Ramos (cell line): ENCODE results near the gene RAB3GAP1.
"Not testable (repeated sequence)": the region's sequence is repeated elsewhere in the genome, so short reads cannot be mapped to it uniquely, and the experiment has no call there.

ENCODE experiments used
- in situ Hi-C: fragments of 300-500 bp; cut with MboI; formaldehyde crosslinking; loops from one replicate; pipeline ENCODE4 v1.14.3; 2022; ENCODE audit warnings: low sequenced_read_pairs; ENCODE audit not compliant: unreplicated experiment

RAB3GAP1 gene

DNA sequence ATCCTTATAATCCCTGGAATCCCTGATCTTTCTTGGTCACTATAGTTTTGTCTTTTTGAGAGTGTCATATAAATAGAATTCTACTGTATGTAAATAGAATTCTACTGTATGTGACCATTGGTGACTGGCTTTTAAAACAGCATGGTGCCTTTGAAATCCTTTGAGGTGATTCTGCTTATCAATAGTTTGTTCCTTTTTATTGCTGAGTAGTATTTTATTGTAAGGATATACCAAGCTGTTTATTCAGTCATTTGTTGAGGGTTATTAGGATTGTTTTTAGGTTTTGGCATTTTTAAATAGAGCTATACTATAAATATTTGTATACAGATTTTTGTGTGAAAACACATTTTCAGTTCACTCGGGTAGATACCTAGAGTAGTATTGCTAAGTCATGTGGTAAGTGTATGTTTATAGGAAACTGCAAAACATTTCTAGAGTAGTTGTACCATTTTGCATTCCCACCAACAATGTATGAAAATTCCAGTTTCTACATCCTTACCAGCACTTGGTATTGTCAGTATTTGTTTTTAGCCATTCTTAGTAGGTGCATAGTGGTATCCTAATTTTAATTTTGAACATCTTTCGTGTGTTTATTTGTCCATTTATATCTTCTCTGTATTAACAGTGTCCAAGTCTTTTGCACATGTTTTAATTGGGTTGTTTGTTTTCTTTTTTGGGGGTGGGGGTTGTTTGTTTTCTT is 45.6 kb downstream of the RAB3GAP1 start:
- in situ Hi-C loops, result no loop called here

DNA sequence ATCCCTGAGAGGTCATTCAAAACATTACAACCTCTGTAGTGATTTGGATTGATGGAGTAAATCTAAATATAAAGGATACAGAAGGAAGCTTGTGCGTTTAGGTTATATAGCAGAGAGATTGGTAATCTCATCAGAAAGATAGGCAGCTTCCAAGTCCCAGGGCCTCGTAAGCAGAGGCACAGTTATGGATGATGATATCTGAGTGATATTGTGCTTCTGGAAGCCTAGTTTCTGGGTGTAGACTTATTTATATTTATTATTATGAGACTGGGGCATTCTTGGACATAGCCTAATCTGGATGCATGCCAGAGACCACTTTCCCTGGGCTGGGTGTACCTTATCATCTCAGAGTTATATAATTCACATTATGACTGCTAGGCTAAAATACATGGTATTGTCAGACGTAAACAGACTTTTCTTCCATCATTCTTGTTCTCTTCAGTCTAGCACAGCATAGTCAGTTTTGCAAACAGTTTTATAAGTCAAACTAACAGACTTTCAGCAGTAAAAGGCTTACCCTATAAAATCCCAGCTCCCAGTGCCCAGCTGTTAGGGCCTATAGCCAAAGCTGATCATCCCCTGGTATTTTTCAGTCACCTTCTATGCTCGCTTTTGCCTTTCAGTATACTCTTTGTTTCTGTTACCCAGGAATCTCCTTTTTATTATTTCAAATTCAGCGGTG is 47.9 kb downstream of the RAB3GAP1 start:
- in situ Hi-C loops, result no loop called here

DNA sequence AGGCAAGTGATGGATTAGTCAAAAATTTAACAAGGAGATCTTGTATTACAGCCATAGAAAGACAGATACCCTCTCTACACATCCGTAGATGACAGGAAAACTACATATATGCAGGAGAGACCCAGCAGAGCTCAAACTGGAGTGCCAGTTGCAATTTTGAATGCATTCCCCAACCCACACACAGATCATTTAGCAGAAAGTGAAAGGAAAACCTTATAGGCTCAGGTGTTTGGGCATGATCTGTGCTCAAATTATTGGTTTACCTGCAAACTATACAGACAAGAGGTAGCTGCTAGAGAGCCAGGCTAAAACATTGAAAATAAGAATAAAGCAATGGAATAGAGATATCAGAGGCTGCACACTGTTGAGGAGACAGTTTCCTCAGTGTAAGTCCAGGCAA is 51.8 kb downstream of the RAB3GAP1 start:
- in situ Hi-C loops, result no loop called here

DNA sequence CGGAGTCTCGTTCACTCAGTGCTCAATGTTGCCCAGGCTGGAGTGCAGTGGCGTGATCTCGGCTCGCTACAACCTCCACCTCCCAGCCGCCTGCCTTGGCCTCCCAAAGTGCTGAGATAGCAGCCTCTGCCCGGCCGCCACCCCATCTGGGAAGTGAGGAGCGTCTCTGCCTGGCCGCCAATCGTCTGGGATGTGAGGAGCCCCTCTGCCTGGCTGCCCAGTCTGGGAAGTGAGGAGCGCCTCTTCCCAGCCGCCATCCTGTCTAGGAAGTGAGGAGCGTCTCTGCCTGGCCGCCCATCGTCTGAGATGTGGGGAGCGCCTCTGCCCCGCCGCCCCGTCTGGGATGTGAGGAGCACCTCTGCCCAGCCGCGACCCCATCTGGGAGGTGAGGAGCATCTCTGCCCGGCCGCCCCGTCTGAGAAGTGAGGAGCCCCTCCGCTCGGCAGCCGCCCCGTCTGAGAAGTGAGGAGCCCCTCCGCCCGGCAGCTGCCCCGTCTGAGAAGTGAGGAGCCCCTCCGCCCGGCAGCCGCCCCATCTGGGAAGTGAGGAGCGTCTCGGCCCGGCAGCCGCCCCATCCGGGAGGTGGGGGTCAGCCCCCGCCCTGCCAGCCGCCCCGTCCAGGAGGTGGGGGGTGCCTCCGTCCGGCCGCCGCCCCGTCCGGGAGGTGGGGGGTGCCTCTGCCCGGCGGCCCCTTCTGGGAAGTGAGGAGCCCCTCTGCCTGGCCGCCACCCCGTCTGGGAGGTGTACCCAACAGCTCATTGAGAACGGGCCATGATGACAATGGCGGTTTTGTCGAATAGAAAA is 53.6 kb downstream of the RAB3GAP1 start:
- in situ Hi-C loops, result not testable (repeated sequence)

DNA sequence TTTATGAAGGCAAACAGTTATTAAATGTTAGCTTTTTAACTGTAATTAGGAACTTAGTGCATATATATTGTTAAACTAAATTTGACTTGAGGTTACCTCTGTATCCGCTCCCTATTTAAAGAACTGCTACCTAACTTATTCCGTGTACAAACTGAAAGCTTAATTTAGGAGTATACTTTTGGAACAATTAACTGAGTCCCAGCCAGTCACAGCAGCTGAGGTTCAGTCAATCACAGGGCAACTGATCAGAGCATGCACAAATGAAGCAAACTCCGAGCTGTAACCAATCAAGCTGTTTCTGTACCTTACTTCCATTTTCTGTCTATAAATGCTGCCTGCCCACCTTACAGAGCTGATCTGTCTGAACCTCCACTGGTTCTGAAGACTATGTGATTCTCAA is 61.2 kb downstream of the RAB3GAP1 start:
- in situ Hi-C loops, result no loop called here

DNA sequence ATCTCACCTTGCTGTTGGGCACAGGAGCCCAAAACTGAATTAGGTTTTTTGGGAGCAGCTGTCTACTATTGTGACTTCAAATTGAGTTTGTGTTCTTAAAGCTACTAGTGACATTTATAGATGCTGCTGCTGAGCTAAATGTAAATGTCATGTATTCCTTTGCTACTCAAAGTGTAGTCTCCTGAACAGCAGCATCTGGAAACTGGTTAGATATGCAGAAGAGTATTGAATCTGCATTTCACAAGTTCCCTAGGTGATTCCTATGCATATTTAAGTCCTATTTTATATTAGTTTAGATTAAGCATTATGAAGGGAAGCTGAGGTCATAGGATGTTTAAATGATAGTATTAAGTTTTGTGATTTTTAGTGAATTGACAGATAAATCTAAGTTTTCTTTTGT is 67.5 kb downstream of the RAB3GAP1 start:
- in situ Hi-C loops, result no loop called here

DNA sequence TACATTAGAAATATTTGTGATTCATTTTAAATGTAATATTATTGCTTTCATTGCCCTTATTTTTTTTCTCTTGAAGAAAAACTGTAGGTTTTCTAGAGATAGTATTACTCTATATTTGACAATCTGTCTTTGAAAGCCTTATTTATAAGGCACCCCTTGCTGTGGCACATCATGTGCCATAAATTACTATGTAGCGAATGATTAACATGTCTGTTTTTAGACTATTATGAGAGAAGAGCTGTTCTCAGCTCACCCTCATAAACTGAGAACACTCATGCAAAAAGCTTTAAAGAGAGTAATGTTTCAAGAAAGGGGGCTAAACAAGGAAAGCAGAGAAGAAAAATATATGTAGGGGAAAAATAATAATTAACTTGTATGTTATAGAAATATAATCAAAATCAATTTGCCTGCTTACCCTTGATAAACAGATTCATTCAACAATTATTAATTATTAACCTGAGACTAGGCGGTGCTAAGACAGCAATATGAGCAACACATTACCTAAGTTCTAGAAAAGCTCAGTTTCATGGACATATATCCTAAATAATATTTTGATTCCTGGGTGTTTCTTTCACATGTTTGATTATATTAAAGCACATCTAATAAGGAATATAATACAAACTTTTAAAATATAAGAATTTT is 69.0 kb downstream of the RAB3GAP1 start:
- in situ Hi-C loops, result no loop called here

DNA sequence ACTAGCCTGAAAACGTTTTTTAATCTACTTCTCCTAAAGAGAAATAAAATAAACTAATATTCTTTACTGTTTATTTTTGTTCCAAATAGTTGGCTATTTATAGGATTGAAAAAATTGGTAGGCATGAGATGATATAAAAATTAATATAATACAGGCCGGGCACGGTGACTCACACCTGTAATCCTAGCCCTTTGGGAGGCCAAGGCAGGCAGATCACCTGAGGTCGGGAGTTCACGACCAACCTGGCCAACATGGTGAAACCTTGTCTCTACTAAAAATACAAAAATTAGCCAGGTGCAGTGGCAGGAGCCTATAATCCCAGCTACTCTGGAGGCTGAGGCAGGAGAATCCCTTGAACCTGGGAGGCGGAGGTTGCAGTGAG is 69.6 kb downstream of the RAB3GAP1 start:
- in situ Hi-C loops, result not testable (repeated sequence)

DNA sequence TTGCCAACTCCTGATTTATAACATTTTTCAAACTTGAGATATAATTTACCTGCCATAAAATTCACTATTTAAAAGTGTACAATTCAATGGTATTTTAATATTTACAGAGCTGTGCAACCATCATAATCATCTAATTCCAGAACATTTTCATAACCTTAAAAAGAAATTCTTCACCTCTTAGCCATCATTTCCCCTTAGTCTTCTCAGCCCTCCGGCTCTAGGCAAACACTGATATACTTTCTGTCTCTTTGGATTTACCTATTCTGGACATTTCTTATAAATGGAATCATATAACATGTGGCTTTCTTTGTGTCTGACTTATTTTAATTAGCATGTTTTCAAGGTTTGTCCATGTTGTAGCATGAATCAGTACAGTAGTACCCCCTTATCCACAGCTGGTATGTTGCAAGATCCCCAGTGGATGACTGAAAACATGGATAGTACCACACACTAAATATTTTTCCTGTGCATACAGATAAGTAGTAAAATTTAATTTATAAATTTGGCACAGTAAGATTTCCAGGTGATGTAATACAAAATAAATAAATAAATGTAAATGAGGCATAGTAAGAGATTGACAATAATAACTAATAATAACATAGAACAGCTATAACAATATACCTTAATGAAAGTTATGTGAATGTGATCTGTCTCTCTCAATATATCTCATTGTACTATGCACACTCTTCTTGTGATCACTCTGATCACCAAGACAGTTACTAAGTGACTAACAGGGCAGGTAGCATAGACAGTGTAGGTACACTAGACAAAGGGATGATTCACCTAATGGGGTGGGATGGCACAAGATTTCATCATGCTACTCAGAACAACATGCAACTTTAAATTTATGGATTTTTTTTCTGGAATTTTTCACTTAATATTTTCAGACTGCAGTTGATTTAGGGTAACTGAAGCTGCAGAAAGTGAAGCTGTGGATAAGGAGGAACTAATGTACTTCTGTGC is 73.1 kb downstream of the RAB3GAP1 start:
- in situ Hi-C loops, result no loop called here

DNA sequence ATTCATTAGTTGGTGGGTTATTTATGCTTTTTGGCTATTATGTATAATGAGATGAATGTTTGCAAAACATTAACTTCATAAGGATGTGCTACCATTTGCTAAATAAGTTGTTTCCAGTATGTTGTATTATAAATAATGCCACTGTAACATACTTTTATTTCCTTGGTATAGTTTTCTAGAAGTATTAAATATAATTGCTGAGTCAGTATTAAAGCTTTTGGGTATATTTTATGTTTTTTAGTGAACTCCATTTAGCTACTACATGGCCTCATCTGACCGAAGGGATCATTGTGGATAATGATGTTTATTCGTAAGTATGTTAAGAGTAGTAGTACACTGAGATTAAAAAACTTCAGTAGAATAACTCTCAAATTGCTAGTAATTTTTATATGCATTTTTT is 73.8 kb downstream of the RAB3GAP1 start:
- in situ Hi-C loops, result no loop called here

DNA sequence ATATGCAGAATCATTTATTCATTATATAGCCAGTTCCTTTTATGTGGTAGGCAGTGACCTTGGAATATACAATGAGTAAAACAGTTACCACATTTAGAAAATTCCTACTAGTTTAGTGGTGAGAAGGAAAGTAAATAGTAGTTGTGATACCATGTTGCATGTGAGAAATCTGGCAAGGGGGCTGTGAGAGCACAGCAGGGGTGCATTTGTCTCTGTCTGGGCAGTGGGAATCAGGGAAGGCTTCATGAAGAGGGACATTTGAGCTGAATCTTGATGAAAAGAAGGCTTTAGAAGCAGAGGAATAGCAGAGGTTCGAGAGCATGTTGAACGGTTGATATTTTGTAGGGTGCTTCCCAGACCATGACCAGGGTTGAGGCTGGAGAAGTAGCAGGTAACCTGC is 78.7 kb downstream of the RAB3GAP1 start:
- in situ Hi-C loops, result no loop called here

DNA sequence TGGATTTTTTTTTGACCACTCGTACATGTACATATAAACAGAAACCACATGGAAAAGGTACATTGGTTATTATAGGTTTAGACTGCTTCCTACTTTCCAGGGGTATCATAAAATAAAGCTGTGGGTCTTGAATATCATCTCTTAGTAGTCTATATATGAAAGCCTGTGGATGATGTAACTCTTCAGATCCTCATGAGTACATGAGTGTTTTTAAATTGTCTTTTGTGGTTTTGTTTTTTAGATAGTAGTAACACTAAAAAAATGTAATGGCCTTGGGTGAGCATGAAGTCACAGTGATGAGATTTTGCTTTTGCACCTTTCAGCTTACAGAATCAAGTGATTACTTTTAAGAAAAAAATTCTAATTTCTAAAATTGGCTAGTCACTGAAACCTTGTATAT is 80.2 kb downstream of the RAB3GAP1 start:
- in situ Hi-C loops, result no loop called here

DNA sequence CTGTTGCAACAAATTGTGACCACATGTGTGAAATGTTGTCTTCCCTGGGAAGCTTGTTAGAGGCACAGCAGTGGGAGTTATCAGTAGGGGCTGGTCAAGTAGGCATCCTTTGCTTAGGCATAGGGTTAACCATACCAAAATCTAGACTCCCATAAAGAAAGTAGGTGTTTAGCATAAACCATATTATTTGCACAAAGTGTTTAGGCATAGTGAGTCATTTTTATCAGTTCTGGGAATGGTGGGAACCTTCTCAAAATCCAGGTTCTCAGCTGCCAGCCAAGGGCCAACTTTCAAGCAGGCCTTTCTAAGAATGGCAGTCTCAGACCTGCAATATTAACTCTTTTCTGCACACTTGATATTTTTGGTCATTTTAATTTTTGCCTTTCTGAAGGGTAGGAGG is 88.5 kb downstream of the RAB3GAP1 start:
- in situ Hi-C loops, result no loop called here

DNA sequence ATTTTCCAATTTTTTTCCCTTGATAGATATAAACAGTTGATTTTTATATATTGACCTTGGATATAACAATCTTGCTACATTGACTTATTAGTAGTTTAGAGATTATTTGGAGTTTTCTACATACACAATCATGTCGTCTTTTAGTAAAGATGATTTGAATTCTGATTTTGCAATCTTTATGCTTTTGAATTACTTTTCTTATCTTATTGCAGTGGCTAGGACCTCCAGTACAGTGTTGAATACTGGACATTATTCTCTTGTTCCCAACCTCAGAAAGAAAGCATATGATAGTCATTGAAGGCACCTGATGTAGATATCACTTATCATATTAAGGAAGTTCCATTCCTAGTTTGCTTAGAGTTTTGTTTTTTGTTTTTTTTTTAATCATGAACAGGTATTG is 90.2 kb downstream of the RAB3GAP1 start:
- in situ Hi-C loops, result no loop called here

DNA sequence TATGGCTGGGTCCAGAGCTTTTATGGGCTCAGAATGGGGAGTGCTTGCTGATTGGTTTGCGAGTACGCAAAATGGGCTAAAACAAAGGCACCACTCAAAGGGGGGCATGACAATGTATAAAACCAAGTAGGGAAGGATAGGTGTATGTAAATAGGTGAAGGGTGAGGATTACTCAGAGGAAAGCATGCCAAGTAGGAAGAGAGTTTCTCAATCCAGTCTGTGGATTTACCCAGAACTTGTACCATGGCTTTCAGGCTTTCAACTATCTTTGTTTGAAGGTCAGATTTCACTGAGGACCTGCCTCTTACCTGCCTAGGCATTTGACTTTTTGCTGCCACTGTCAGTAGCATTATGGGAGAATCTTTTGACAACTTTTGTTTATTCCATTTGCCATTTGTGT is 92.3 kb downstream of the RAB3GAP1 start:
- in situ Hi-C loops, result no loop called here

DNA sequence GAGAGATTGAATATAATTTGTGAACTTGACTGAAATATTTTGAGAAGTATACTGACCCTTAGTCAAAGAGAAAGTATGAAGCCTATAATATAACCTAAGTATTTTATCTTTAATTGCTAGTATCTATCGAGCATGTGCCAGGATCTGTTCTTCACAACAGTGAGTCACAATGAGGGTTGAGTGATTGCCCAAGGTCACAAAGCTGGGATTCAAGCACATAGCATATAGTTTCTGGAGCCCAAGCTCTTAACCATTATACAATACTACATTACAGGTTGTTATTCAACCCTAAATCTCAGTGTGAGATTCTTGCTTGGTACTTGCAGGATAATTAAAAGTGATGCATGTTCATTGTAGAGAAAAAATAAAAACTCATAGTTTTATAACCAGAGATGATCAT is 97.2 kb downstream of the RAB3GAP1 start:
- in situ Hi-C loops, result no loop called here

DNA sequence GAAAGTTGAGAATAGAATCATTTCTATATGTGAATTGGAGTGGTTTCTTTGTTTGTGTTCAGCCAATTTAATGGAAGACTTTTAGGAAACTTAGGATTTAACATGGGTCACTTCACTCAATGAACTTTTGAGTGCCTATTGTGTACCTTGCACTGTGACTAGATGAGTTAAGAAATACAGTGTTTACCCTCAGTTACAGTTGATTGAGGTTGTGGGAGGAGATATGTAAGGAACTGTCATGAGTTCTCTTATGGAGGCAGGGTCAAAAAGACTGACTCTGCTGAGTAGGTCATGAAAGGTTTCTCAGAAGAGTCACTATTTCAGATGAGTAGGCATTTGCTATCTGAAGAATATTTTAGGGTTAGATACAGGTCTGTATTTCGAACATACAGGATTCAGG is 98.6 kb downstream of the RAB3GAP1 start:
- in situ Hi-C loops, result no loop called here

DNA sequence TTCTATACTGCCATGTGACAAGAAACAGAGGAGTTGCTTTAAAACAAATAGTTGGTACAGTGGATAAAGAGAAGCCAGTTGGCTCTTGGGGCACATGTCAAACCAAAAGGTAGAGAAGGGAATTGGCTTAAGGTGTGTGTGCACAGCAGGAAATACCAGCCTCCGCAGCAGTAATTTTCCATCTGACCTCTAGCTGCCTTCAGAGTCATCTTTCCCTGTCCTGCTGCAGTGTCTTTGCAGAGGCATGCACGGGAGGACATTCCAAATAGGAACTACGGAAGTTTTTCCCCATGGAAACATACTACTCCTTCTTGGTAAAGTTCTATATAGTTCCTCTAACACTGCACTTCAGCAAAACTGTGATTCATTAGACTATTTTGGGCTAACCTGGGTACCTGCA is 99.5 kb downstream of the RAB3GAP1 start:
- in situ Hi-C loops, result no loop called here

DNA sequence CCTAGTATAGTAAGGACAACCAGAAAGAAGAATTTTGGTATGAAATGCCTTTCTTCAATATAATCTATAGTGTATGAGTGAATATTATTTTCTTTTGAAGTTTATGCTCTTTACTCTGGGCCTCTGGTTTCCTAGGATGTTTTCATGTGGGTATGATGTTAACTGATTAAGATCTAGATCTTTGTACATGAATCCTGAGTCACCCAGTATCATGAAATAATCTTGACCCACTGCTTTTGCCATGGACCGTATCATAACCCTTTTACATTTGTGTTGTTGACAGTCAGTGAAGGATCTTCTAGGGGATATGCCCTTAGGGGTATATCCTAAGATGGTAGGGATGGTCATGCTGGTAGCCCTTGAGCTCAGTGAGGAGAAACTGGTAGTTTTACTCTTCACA is 100.3 kb downstream of the RAB3GAP1 start:
- in situ Hi-C loops, result no loop called here

DNA sequence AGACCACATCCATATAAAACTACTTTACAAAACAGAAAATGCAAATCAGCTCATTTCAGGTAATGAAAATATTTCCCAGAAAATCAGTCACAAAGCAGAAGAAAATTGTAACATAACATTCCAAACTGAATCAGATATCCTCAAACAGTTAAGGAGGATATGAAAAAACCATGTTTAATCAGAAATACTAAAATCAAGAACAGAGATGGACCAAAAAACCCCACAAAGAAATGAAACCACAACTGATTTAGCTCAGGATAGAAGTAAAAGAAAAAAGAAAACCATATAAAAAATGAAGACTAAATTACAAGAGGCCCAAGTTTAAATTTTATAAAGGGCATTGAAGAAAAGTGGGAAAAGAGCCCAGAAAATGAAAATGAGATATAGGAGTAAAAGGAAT is 102.9 kb downstream of the RAB3GAP1 start:
- in situ Hi-C loops, result no loop called here
